H9 (cell line): ENCODE results near the gene TNFRSF21. TPM values are rescaled to one million over a fixed set of nuclear protein-coding genes. Genes with fewer than 3 reads are reported as not detected.
A peak's percentile ranks its signal among the peaks of the same experiment; 100 is the strongest.

ENCODE experiments used
- DNase-seq: peaks from one replicate; pipeline ENCODE4 v3.0.0-alpha.2; 2017
- H2AFZ ChIP-seq: one replicate; pipeline ENCODE4 v1.6.1; 2013; ENCODE audit warnings: mild to moderate bottlenecking, low read length, control low read depth, moderate library complexity
- H2AK5ac ChIP-seq: 2 replicates; pipeline ENCODE4 v1.6.1; 2013; ENCODE audit warnings: low read length, control low read depth, mixed read lengths; ENCODE audit not compliant: insufficient read length
- H2BK120ac ChIP-seq: one replicate; pipeline ENCODE4 v1.6.1; 2013; ENCODE audit warnings: low read depth, mild to moderate bottlenecking, low read length, control low read depth, inconsistent platforms; ENCODE audit not compliant: poor library complexity, severe bottlenecking
- H2BK12ac ChIP-seq: 2 replicates; pipeline ENCODE4 v1.6.1; 2013; ENCODE audit warnings: low read length, control low read depth, mixed read lengths, low read depth; ENCODE audit not compliant: insufficient read length
- H2BK15ac ChIP-seq: 2 replicates; pipeline ENCODE4 v1.6.1; 2013; ENCODE audit warnings: low read depth, low read length, control low read depth
- H2BK20ac ChIP-seq: one replicate; pipeline ENCODE4 v1.6.1; 2013; ENCODE audit warnings: low read depth, mild to moderate bottlenecking, low read length, control low read depth, inconsistent platforms; ENCODE audit not compliant: poor library complexity, severe bottlenecking
- H2BK5ac ChIP-seq: 2 replicates; pipeline ENCODE4 v1.6.1; 2013; ENCODE audit warnings: low read length, control low read depth, mixed read lengths; ENCODE audit not compliant: insufficient read length
- H3K14ac ChIP-seq: 2 replicates; pipeline ENCODE4 v1.6.1; 2013; ENCODE audit warnings: low read length, control low read depth; ENCODE audit not compliant: insufficient read depth
- H3K18ac ChIP-seq: 2 replicates; pipeline ENCODE4 v1.6.1; 2013; ENCODE audit warnings: low read depth, mild to moderate bottlenecking, mixed read lengths, low read length, control low read depth; ENCODE audit not compliant: insufficient read length
- H3K23ac ChIP-seq: 2 replicates; pipeline ENCODE4 v1.6.1; 2013; ENCODE audit warnings: low read length, control low read depth, mixed read lengths, low read depth; ENCODE audit not compliant: insufficient read length
- H3K23me2 ChIP-seq: 2 replicates; pipeline ENCODE4 v1.6.1; 2013; ENCODE audit warnings: low read depth, mild to moderate bottlenecking, mixed read lengths, low read length, control low read depth; ENCODE audit not compliant: insufficient read length, poor library complexity, severe bottlenecking
- H3K27ac ChIP-seq: 2 replicates; pipeline ENCODE4 v1.5.1; 2013; ENCODE audit warnings: low read length, control low read depth, mixed read lengths, low read depth; ENCODE audit not compliant: insufficient read length
- H3K27me3 ChIP-seq: 2 replicates; pipeline ENCODE4 v1.6.1; 2013; ENCODE audit warnings: low read length, control low read depth, inconsistent platforms; ENCODE audit not compliant: insufficient read depth
- H3K4ac ChIP-seq: 2 replicates; pipeline ENCODE4 v1.6.1; 2013; ENCODE audit warnings: low read depth, mild to moderate bottlenecking, control low read depth, inconsistent platforms, low read length, moderate library complexity
- H3K4me1 ChIP-seq: 2 replicates; pipeline ENCODE4 v1.6.1; 2013; ENCODE audit warnings: low read length, control low read depth, inconsistent platforms; ENCODE audit not compliant: insufficient read depth
- H3K4me2 ChIP-seq: 2 replicates; pipeline ENCODE4 v1.6.1; 2013; ENCODE audit warnings: low read length, control low read depth, mixed read lengths; ENCODE audit not compliant: insufficient read length, insufficient read depth
- H3K56ac ChIP-seq: 2 replicates; pipeline ENCODE4 v1.6.1; 2013; ENCODE audit warnings: low read depth, mild to moderate bottlenecking, mixed read lengths, low read length, control low read depth; ENCODE audit not compliant: insufficient read length
- H3K79me1 ChIP-seq: 2 replicates; pipeline ENCODE4 v1.6.1; 2013; ENCODE audit warnings: low read depth, mild to moderate bottlenecking, moderate library complexity, low read length, control low read depth, inconsistent platforms; ENCODE audit not compliant: insufficient read depth, poor library complexity, severe bottlenecking
- H3K79me2 ChIP-seq: 2 replicates; pipeline ENCODE4 v1.6.1; 2013; ENCODE audit warnings: low read length, control low read depth, inconsistent platforms; ENCODE audit not compliant: insufficient read depth
- H3K9ac ChIP-seq: 2 replicates; pipeline ENCODE4 v1.6.1; 2013; ENCODE audit warnings: low read length, control low read depth, mixed read lengths; ENCODE audit not compliant: insufficient read length; ENCODE audit errors: extremely low read depth
- H3K9me3 ChIP-seq: one replicate; pipeline ENCODE4 v1.6.1; 2013; ENCODE audit warnings: low read depth, low read length, inconsistent platforms; ENCODE audit not compliant: control insufficient read depth
- H3T11ph ChIP-seq: one replicate; pipeline ENCODE4 v1.6.1; 2013; ENCODE audit warnings: mild to moderate bottlenecking, low read length, control low read depth, inconsistent platforms
- H4K20me1 ChIP-seq: one replicate; pipeline ENCODE4 v1.6.1; 2013; ENCODE audit not compliant: control insufficient read depth, insufficient read length, insufficient read depth
- H4K5ac ChIP-seq: 2 replicates; pipeline ENCODE4 v1.6.1; 2013; ENCODE audit warnings: low read depth, mild to moderate bottlenecking, mixed read lengths, low read length, control low read depth; ENCODE audit not compliant: insufficient read length
- H4K8ac ChIP-seq: replicated peaks from 2 replicates; pipeline ENCODE4 v1.6.1; 2013; ENCODE audit warnings: low read length, control low read depth, mixed read lengths, low read depth; ENCODE audit not compliant: insufficient read length
- H4K91ac ChIP-seq: 2 replicates; pipeline ENCODE4 v1.6.1; 2013; ENCODE audit warnings: low read depth, mild to moderate bottlenecking, moderate library complexity, mixed read lengths, low read length, control low read depth; ENCODE audit not compliant: insufficient read length
- H3K27ac Mint-ChIP-seq, 3 experiments: 2 replicates in 2 of 3; 3 replicates in 1 of 3; pipeline ENCODE4 v1.8.0; 2020 to 2021; ENCODE audit warnings: mixed read lengths in 3 of 3, mild to moderate bottlenecking in 1 of 3, moderate library complexity in 1 of 3
- H3K27me3 Mint-ChIP-seq: 2 replicates; pipeline ENCODE4 v1.8.0; 2021; ENCODE audit warnings: low read depth, mild to moderate bottlenecking, moderate library complexity, mixed read lengths
- H3K36me3 Mint-ChIP-seq, 3 experiments: 2 replicates in 2 of 3; 3 replicates in 1 of 3; pipeline ENCODE4 v1.8.0; 2020 to 2021; ENCODE audit warnings: low read depth in 3 of 3, mixed read lengths in 3 of 3; ENCODE audit not compliant: insufficient read depth in 1 of 3
- H3K4me1 Mint-ChIP-seq, 2 experiments: 2 replicates each; pipeline ENCODE4 v1.8.0; 2020; ENCODE audit warnings: mixed read lengths in 2 of 2
- H3K4me3 Mint-ChIP-seq, 2 experiments: 2 replicates in 1 of 2; 3 replicates in 1 of 2; pipeline ENCODE4 v1.8.0; 2020 to 2021; ENCODE audit warnings: mild to moderate bottlenecking in 2 of 2, mixed read lengths in 2 of 2, moderate library complexity in 1 of 2
- H3K9me3 Mint-ChIP-seq, 2 experiments: 2 replicates in 1 of 2; 3 replicates in 1 of 2; pipeline ENCODE4 v1.8.0; 2020; ENCODE audit warnings: mild to moderate bottlenecking in 2 of 2, mixed read lengths in 2 of 2, moderate library complexity in 1 of 2
- WGBS: extraction: QIAGEN DNeasy Blood & Tissue Kit; methylation state at CpG from one replicate; pipeline ENCODE4 v1.1.7; 2013; ENCODE audit warnings: missing lambda C conversion rate, low lambda C conversion rate, mixed read lengths; ENCODE audit not compliant: insufficient read length; ENCODE audit errors: extremely low coverage; 5-methylcytosine and 5-hydroxymethylcytosine counted together
- total RNA-seq: library from RNA; stranded (reverse); gene quantifications from 2 replicates; pipeline ENCODE4 v1.2.1, GENCODE V29; 2021
- TF ChIP-seq, protein P1 (sequence below): fragments of 200-600 bp; sonication (generic); conservative IDR thresholded peaks from 3 replicates; pipeline ENCODE4 v1.8.0; 2021; ENCODE audit warnings: antibody characterized with exemption, mild to moderate bottlenecking

The TNFRSF21 gene
- total RNA-seq, 1 experiment from 2014 or later, result 39.1 TPM

DNA sequence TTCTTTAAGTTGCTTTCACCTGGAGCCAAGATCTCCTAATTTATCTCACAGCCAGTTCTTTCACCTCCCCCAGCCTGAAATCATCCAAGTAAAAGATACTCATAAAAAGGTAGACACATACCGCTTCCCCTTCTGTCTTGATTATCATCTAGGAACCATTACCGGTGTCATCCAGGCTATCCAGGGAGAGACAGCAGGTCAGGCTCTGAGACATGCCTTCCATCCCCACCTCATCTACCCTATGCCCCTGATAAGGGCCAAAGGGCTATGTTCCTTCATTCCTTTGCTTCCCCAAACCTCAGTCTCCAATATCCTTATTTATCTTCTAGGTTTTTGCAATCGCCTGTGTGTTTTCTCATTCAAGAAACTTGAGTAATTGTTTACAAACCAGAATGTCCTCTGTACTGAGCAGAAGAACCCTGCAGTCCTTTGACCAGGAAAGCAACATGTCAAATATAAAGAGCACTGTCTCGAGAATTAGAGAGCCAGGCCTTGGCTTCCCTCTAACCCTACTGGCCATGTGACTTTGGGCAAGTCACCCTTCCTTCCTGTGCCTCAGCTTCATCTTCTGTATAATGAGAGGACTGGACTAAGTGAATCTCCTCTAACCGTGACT, 41.0 kb downstream of the TNFRSF21 start:
- Histone ChIP-seq H3K56ac (no peak overlapping the region), H3K23me2 (no peaks in the 10 kb centered on the region), H2BK12ac (no peak overlapping the region), H2BK120ac (no peak overlapping the region), H3K14ac (no peak overlapping the region), H2BK15ac (no peak overlapping the region), H3K27me3 (no peaks in the 10 kb centered on the region), H2AFZ (no peak overlapping the region), H3K4me2 (no peak overlapping the region), H3K9ac (no peak overlapping the region), H3K23ac (no peak overlapping the region), H4K5ac (no peak overlapping the region), H3K27ac (no peak overlapping the region), H3K9me3 (no peaks in the 10 kb centered on the region), H3T11ph (no peak overlapping the region), H3K18ac (no peak overlapping the region), H3K4ac (no peak overlapping the region), H3K79me1 (no peaks in the 10 kb centered on the region), H3K4me1 (no peaks in the 10 kb centered on the region; the same call in 1 of the 2 replicates), H3K79me2 (no peaks in the 10 kb centered on the region; the same call in 1 of the 2 replicates), H2AK5ac (no peak overlapping the region), H2BK5ac (no peak overlapping the region), H2BK20ac (no peak overlapping the region), H4K20me1 (peaks cover 2% of the 10 kb centered on the region), H4K91ac (no peak overlapping the region), H4K8ac (no peak overlapping the region)
- TF ChIP-seq, protein P1, sequence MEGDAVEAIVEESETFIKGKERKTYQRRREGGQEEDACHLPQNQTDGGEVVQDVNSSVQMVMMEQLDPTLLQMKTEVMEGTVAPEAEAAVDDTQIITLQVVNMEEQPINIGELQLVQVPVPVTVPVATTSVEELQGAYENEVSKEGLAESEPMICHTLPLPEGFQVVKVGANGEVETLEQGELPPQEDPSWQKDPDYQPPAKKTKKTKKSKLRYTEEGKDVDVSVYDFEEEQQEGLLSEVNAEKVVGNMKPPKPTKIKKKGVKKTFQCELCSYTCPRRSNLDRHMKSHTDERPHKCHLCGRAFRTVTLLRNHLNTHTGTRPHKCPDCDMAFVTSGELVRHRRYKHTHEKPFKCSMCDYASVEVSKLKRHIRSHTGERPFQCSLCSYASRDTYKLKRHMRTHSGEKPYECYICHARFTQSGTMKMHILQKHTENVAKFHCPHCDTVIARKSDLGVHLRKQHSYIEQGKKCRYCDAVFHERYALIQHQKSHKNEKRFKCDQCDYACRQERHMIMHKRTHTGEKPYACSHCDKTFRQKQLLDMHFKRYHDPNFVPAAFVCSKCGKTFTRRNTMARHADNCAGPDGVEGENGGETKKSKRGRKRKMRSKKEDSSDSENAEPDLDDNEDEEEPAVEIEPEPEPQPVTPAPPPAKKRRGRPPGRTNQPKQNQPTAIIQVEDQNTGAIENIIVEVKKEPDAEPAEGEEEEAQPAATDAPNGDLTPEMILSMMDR, result no peak
- peak overlapping the region in 1 of 3 experiments; percentile 41; a peak in 2 of 7 replicates for H3K27ac Mint-ChIP-seq
- peaks cover 13 to 21% of the 10 kb centered on the region in 2 experiments for H3K4me1 Mint-ChIP-seq
- H3K27me3 Mint-ChIP-seq, result no peaks in the 10 kb centered on the region
- H3K9me3 Mint-ChIP-seq, result no peaks in the 10 kb centered on the region
- no CpG with 5 or more reads among the region's 5 CpGs for WGBS
- DNase-seq, result no peak
- peaks cover 8 to 19% (median 15%) of the 10 kb centered on the region in 3 experiments; a peak in 6 of 7 replicates for H3K36me3 Mint-ChIP-seq
- H3K4me3 Mint-ChIP-seq, result no peak overlapping the region
